ENCODE data around the gene NT5E. TPM values are rescaled to one million over a fixed set of nuclear protein-coding genes. Genes with fewer than 3 reads are reported as not detected.
A peak's percentile ranks its signal among the peaks of the same experiment; 100 is the strongest.

The NT5E gene
- total RNA-seq, 1 experiment from 2014 or later = 762 TPM

DNA sequence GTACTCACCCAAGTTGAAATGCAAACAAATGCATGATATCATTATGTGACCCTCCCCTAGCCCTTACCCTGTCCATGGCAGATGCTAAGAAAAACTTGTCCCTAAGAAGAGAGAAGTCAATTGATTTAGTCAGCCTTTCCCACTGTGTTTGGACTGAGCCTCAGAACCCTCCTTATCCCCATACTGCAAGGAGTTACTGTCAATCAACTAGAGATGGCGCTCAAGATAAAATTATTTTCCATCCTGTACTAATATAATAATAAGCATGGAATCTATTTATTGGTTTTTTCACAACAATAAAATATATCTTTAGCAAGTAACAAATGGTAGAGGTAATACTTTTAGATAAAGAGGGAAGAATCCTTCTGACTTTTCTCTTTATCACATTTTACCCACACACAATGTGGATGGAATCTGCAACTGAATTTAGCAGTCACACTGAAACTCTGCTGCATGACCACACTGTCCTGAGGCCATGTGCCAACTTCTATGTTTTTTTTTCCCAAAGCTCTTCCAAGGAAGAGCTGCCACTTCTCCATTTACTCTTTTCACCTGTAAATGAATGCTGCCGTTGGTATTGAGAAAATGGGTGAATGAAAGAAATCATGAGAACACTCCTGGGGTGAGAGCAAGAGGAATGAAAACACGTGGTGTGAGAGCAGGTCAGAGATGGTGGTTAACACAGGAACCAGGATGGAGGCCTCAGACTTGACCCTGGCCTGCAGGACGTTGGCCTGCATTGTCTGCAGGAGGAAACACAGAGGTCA, 10.5 kb downstream of the NT5E start:
- DNase-seq (ENCODE audit: low read depth) = no peak

DNA sequence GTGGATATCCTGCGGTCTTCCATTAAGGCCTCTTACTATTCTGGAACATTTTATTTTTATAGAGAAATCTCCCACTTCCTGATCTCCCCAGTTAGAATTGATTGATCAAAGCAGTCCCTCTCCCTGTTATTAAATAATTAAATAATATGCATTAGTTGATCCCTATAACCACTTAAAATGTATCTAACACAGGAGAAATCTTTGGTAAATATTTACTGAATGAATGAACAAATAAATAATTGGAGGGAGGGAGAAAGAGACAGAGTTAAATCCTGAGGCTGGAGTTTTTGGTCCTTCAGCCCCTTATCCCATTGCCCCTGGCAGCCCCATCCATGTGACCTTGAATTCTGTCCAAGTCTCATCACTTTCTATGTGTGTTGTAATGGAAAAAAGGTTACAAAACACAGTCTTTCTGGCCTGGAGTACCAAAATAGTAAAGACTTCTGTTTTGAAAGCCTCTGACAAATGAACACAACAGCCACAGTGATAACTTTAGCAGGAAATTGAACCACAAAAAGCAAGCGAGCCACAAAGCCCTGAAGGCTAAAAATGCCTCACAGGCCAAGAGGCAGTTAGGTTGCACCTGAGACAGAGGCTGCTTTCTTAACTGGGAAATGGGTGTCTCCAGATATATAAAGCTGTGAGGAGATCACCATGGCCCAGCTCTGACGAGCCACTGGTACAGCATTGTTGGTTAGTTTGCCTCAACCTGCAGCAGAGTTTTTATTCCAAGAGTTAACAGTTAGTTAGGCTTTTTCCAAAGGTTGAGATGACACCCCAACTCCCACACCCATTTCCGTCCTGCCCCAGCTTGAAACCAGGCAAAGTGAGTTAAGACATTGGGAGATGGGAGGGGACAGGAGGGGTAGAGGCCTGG, 11.3 kb downstream of the NT5E start:
- peak; percentile 68 for DNase-seq (ENCODE audit: low read depth)

DNA sequence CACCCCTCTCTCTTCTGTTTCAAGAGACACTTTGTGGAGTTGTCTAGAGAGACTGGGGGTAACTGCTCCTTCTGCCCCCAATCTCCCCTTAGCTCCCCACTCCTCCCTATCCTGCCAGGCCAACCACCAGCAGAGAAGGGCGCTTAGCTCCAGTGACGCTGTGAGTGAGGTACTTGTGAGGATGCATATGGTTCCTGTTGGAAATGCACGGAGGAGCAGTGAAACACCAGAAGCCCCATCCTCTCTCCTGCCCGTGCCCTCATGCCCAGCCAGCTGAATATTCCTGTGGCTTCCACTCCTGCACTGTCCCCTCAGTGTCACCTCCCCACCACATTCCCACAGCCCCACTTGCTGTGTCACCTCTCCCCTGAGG, 11.9 kb downstream of the NT5E start:
- no peak for DNase-seq (ENCODE audit: low read depth)

DNA sequence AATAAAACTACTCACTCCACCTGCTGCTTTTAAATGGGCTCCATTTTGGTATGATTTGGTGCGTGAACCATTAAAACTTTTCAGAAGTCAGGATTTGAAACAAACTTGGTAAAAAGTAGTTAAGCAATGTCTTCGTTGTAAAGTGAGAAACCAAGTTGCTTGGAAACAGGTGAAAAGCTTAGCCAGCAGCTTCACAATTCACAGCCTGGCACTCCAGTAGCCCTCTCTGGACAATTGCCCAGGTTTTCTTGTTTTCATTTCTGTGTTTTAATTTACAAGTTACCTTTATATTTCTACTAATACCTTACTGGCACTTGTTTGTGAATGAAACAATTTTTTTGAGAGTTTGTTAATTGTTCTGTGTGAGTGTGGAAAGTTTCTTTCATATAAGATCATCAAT, 12.8 kb downstream of the NT5E start:
- DNase-seq (ENCODE audit: low read depth) = no peak

DNA sequence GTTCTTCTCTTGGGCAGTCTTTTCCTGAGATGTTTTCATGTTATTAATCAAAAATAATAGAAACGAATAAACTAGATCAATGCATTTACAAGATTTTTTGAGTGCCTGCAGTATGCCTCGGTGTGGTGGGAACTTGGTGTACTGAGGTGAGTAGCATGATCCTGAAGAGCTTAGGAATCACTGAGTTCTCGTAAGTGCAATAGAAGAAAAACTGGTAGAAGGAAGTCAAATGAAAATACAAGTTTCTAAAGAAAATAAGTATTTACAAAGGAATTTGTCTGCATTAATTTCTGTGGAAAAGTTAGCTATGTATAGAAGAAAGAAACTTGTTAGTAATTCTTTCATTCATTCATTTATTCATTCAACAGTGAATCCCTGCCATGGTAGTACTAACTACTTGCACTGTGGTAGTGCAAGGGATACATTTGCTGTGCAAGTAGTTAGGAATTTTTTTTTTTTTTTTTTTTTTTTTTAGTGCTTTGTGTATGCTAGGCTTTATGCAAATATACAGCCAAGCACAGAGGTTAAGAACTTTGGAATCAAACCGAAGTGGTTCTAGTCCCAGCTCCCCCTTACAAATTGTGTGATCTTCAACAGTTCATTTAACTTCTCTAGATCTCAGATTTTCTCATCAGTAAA, 13.9 kb downstream of the NT5E start:
- DNase-seq (ENCODE audit: low read depth) = no peak

DNA sequence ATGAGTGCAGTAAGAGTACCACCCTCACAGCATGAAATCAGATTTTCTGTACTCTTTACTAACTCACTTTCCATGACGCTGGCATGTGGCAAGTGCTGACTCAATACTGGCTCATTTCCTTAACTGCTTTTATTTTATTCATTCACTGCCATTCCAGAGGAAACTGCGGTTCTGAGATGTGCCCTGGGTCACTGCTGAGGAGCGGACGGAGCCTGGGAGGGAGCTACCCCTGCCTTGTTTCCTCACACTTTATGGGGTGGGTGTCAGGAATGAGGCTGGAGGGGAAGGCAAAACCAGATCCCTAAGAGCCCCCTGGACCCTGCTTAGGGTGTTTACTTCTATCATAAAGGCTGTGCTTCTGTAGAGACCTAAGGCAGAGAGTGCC, 14.4 kb downstream of the NT5E start:
- peak; percentile 99 for DNase-seq (ENCODE audit: low read depth)

DNA sequence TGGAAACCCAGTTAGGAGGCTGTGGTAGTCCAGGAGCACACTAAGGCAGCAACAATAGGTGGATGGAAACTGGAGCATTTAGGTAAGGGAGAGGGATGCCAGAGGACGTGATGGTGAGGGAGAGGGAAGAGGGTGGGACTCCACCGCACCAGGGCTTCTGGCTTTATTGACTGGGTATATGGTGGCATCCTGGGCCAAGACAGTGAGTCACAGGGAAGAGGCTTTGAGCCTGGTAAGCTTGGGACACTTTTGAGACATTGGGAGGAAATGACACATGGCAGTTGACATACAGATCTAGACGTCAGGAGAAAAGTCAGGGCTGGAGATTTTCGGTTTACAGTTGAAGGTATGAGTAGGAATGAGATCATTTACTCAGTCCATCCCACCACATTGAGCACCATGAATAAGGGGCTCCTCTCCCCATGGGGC, 14.9 kb downstream of the NT5E start:
- peak; percentile 97 for DNase-seq (ENCODE audit: low read depth)

DNA sequence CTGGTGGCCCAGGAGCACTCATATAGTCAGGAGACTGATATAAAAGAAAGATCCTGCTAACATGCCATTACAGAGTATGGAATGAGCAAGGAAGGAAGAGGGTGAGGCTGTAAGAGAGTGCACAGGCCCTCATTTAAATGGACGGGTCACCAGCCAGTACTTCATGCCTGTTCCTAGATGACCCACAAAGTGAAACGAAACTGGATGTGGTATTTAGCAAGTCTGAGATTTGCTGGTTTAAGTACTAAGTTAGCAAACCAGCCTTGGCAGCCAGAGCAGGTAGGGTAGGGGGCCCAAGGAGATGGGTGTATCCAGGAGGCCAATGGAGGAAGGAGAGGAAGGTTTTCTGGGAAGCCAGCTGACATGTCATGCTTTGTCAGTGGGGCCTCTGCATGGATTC, 15.9 kb downstream of the NT5E start:
- no peak for DNase-seq (ENCODE audit: low read depth)

DNA sequence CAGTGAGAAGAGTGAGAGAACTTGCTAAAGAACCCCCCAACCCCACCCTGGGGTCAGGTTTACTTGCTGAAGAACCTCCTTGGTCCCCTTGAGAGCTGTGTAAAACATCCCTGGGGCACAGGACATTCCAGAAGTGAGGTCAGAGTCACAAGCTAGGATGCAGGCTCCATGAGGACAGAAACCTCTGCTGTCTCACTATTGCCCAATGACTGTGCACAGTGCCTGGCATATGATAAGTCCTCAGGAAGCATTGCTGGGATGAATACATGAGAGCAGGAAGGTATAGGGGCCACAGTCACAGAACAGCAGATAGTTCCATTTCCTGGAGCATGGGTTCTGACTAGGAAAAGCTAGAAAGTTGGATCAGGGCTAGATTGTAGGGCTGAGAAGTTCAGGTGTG, 18.4 kb downstream of the NT5E start:
- DNase-seq (ENCODE audit: low read depth) = peak; percentile 53

DNA sequence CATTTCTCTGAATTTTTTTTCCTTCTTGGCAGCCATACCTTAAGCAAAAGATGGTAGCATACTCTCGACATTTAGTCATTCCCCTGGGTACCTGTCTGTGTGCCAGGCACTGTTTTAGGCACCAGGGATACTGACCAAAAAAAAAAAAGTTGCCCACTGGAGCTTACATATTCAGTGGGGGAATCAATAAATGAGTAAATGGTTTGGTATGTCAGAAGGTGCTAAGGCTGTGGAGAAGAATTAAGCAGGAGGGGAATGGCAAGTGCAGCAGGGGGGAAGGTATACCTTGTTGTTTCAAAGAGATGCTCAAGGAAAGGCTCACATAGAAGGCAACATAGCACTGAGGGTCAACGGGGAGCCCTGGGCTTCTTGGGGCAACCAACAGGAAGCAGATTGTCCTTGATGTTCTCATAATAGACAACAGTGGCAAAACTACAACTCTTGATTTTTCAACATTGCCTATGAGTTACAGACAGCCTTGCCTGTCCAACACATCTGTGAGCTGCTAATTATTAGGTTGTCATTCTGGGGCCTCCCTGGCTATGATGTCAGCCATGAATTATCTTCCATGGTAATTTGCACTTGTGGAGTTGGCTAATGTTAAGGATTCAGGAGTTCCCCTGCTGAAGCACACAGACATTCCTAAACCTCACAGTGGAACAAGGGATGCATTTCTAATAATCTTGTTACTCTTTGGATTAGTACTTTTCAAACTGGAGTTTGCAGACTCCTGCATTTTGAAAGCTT, 19.6 kb downstream of the NT5E start:
- DNase-seq (ENCODE audit: low read depth) = no peak

DNA sequence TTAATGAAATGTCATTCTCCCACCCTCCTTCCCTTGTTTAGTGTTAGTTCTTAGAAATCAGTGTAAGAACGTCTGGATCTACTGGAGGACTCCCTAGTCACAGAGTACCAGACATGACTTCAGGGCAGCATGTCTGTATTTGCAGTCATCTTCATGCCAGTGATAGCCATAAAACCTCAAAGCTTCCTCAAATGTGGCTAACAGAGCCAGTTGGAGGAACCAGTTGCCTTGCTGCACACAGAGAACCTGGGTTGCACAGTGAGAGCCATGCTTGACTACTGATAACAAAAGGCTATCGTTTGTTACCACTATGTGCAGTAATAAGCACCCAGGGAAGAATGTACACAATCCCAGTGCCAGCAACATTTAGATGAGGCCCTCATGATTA, 20.1 kb downstream of the NT5E start:
- no peak for DNase-seq (ENCODE audit: low read depth)

DNA sequence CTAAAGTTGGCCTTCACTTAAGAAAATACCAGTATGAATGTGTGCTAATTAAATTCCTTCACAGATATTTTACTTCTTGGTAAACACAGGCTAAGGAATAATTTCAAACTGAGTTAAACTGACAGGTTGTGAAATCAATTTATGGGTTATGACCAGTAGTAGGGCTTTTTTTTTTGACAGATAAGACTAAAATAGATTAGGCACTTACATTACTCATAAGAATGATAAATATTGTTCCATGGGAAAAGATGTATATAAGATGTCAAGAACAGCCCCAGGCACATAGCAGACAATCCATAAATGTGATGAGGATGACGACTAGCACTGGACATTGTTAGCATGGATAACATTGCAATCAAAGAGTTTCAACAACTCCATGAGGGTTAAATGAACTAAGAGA, 22.9 kb downstream of the NT5E start:
- no peak for DNase-seq (ENCODE audit: low read depth)

DNA sequence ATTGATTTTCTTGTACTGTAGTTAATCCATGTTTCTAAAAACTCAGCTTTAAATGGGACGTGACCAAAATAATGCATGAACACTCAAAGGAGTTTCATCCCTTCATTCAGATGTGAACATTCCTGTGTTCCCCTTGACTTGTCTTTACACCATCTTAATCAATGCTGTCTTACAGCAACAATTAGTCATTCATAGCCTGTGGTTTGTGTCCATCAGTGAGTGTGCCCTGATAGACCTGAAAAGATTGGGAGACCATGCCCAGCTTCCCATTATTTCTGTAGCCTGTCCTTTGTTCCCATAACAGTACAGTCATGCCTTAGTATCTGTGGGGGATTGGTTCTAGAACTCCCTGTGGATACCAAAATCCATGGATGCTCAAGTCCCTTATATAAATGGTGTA, 23.9 kb downstream of the NT5E start:
- no peak for DNase-seq (ENCODE audit: low read depth)

DNA sequence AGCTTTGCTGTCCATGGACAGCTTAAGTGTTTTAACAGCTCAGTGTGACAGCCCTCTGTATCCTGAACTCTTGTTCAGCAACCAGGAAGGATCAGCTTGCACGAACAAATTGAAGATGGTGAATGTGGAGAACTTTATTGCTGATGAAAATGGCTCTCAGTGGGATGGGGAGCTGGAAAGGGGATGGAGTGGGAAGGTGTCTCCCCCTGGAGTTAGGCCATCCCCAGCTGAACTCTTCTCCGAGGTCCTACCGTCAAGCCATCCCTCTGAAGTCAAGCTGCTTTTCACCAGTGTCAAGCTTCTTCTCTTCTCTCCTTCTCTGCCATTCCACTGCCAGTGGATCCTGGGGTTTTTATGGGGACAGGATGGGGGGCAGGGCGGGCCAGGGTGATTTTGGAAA, 26.6 kb downstream of the NT5E start:
- no peak for DNase-seq (ENCODE audit: low read depth)

DNA sequence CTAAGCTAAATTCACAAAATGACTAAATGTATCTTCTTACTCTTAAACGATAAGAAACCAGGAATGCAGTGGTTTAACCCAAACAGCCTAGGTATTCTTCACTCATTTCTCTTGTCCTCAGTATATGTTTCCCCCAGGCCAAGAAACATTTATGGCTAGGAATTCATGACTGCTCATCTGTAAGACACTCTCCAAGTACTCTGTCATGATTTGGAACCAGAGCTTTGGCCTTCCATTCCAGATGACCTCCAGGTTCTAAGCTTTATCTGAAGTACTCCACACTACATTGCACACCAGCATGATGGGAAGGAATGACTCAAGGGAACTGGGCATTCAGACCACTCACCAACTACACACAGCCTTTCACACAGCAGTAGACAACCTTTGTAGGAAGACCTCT, 29.3 kb downstream of the NT5E start:
- no peak for DNase-seq (ENCODE audit: low read depth)

DNA sequence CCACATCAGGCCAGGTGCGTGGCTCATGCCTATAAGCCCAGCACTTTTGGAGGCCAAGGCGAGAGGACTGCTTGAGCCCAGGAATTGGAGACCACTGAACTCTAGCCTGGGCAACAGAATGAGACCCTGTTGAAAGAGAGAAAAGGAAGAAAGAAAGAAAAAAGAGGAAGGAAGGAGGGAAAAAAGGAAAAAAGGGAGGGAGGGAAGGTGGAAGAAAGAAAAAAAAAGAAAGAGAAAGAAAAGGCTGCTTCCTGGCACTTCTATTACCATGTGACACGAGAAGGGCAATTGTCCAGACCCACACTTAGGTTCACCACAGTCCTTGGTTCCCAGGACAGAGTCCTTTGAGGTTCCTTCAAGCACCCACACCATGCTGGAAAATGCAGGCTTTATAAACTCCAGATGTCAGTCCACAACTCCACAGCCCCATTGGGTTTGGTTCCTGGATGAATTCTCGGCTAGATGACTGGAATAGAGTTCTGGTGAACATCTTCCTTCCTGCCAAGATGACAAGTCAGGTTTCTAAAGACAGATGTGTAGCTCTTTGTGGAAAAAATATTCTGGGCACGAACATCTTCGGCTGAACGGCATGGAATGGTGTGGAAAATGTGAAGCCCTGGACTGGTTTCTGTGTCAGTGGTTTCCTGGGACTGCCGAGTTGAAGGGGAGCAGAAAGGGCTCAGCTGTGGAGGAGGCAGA, 32.5 kb downstream of the NT5E start:
- DNase-seq (ENCODE audit: low read depth) = peak; percentile 34

DNA sequence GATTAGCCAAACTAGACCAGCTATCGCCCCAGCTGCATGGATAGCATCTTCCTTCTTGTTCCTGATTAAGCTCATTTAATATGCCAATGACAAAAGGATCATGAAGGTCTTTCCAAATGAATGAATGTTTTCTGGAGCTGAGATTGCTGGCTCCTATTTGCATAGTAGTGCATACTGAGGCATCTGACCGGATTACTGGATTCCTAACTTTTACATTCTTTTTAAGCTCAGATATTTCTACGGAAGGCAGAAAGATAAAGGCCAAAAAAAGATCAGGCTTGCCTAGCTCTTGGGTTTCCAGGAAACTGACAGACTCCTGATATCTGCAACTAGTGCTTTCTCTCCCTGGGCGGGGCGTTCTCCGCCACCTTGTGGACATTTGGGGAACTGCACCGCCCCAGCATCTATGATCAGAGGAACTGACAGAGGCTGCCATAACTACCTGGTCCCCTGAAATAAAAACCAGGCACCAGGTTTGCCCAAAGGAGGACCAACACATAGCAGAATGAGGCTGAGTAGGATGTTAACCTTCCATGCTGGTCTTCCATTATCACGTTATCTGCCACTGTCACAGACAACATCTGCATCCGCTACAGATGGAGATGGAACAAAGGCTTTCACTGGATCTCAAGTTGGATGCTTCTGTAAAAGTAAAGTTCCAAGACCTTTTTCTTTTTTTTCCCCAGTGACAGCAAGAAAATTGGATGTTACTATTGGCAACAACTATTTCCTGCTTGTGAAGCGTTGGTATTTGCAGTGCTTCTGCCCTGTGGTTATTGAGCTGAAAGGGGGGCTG, 33.2 kb downstream of the NT5E start:
- DNase-seq (ENCODE audit: low read depth) = peak; percentile 77

DNA sequence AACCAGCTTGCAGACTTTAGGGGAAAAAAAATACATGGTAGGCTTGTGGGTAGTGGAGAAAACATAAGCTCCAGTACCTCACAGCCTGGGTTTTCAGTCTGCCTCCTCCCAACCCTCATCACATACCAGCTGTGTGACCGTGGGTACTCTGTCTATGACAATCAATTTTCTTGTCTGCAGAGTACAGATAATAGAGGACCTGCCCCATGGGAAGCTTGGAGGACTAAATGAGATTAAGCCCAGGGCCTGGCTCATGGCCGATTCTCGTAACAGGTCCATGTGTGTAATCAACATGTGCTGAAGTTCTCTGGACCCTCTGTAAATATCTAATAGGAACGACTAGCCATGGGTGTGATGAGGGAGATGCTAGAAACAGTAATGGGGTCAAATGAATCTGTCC, 34.0 kb downstream of the NT5E start:
- no peak for DNase-seq (ENCODE audit: low read depth)

DNA sequence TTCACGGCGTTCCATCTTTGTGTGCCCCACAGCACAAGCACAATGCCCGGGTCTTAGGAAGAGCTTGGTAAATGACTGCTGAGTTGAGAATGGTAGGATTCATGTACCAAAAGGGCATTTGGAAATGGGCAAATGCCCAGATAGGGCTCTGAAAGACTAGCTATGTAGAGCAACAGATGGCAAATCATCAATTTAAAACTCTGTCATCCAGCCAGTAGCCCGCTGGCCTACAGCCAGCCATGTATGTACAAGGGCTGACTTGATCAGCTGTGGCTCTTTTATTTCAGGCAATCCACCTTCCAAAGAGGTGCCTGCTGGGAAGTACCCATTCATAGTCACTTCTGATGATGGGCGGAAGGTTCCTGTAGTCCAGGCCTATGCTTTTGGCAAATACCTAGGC, 35.1 kb downstream of the NT5E start:
- DNase-seq (ENCODE audit: low read depth) = peak; percentile 69

DNA sequence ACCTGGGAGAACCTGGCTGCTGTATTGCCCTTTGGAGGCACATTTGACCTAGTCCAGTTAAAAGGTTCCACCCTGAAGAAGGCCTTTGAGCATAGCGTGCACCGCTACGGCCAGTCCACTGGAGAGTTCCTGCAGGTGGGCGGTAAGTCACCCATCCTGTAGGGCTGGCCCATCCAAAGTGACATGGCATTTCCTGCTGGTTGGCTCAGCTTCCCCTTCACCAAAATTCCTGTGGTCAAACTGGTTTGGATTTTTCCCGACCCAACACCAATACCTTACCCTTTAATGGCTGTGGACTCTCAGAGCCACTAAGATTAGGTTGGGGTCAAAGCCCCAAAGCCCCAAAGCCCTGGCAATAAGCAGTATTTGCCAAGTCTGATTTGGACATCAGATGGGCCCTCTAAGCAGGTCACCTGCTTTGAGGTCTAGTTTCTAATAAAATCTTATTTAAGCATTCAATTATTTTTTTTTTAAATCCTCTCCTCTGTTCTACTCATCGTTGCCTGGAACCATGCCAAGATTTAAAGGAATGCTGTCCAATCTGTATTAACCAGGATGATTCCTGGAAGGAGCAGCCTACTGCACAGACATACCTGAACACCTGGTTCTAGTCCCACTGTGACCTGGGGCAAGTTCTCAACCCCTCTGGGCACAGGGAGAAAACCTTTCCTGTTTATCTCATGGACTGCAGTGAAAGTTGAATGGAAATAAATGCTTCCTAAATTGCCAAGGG, 40.8 kb downstream of the NT5E start:
- DNase-seq (ENCODE audit: low read depth) = peak; percentile 32

Data from LHCN-M2 (cell line).